GM12878 (cell line): ENCODE data around the gene SAC3D1. TPM values are rescaled to one million over a fixed set of nuclear protein-coding genes. Genes with fewer than 3 reads are reported as not detected.
A peak's percentile ranks its signal among the peaks of the same experiment; 100 is the strongest.

ENCODE experiments used
- BHLHE40 ChIP-seq, 2 experiments: fragments of 450-650 bp in 1 of 2; IDR thresholded peaks; 2 replicates each; pipeline ENCODE4 v1.6.1; 2011 to 2017; ENCODE audit warnings: low read depth in 2 of 2, borderline replicate concordance in 1 of 2, improper control_type of control experiment in 1 of 2, low read length in 1 of 2, mild to moderate bottlenecking in 1 of 2
- CEBPZ ChIP-seq: fragments of 150-350 bp; IDR thresholded peaks from 2 replicates; pipeline ENCODE4 v1.6.1; 2016; ENCODE audit warnings: low read depth, low read length
- CREB1 ChIP-seq: IDR thresholded peaks from 2 replicates; pipeline ENCODE4 v1.6.1; 2012; ENCODE audit warnings: low read depth, mild to moderate bottlenecking, inconsistent platforms
- CTCF ChIP-seq, 3 experiments: IDR thresholded peaks in 2 of 3; conservative IDR thresholded peaks in 1 of 3; 2 replicates each; pipeline ENCODE4 v1.5.1; 2011; ENCODE audit warnings: low read depth in 3 of 3, low read length in 3 of 3, mild to moderate bottlenecking in 3 of 3, control low read depth in 2 of 3, moderate library complexity in 2 of 3, inconsistent platforms in 1 of 3, mixed read lengths in 1 of 3; ENCODE audit not compliant: control insufficient read depth in 2 of 3, insufficient read depth in 1 of 3; ENCODE audit errors: extremely low read depth in 1 of 3
- FOXM1 ChIP-seq: IDR thresholded peaks from 2 replicates; pipeline ENCODE4 v1.6.1; 2012; ENCODE audit warnings: low read depth, mild to moderate bottlenecking, inconsistent platforms, low read length, moderate library complexity
- HDAC6 ChIP-seq: fragments of 200-600 bp; sonication (generic); IDR thresholded peaks from one replicate; pipeline ENCODE4 v1.8.0; 2017; ENCODE audit warnings: antibody characterized with exemption; ENCODE audit not compliant: unreplicated experiment
- IKZF1 ChIP-seq: fragments of 450-650 bp; conservative IDR thresholded peaks from 2 replicates; pipeline ENCODE4 v1.6.1; 2017; ENCODE audit warnings: antibody characterized with exemption, mild to moderate bottlenecking
- KLF5 ChIP-seq: fragments of 450-650 bp; IDR thresholded peaks from 2 replicates; pipeline ENCODE4 v1.6.1; 2014; ENCODE audit warnings: mild to moderate bottlenecking; ENCODE audit not compliant: partially characterized antibody
- MEF2B ChIP-seq: fragments of 450-650 bp; IDR thresholded peaks from 2 replicates; pipeline ENCODE4 v1.6.1; 2018; ENCODE audit warnings: mild to moderate bottlenecking, moderate library complexity; ENCODE audit not compliant: partially characterized antibody, poor library complexity, severe bottlenecking
- TCF3 ChIP-seq: IDR thresholded peaks from 2 replicates; pipeline ENCODE4 v1.6.1; 2012; ENCODE audit warnings: low read depth, mild to moderate bottlenecking, low read length, borderline replicate concordance; ENCODE audit not compliant: insufficient read depth
- ZNF592 ChIP-seq: fragments of 450-650 bp; IDR thresholded peaks from 2 replicates; pipeline ENCODE4 v1.6.1; 2017; ENCODE audit warnings: mild to moderate bottlenecking, moderate library complexity
- polyA plus RNA-seq, 11 experiments: library from polyadenylated mRNA; depleted of rRNA in 4 of 11; unstranded in 6 of 11; stranded (reverse) in 5 of 11; fragments of >200 nt; fragmentation: Nextera tagmentation in 4 of 11; fragmentation: Illumina TruSeq in 1 of 11; extraction: Ambion mirVana in 4 of 11; extraction: Trizol in 1 of 11; gene quantifications; 1 replicate in 1 of 11; 2 replicates in 10 of 11; pipeline versions ENCODE4 v1.2.1 to v1.2.3, GENCODE V29; 2011 to 2016; ENCODE audit warnings: inconsistent platforms in 2 of 11, missing spikeins in 2 of 11, low read depth in 1 of 11
- total RNA-seq, 4 experiments: library from RNA; depleted of rRNA in 3 of 4; stranded (reverse); fragments of >200 nt in 3 of 4; fragmentation: Illumina TruSeq in 1 of 4; extraction: Trizol in 1 of 4; gene quantifications; 2 replicates each; pipeline versions ENCODE4 v1.2.1 to v1.2.3, GENCODE V29; 2013 to 2021
- TF ChIP-seq, protein P1 (sequence below): IDR thresholded peaks from 2 replicates; pipeline ENCODE4 v1.6.1; 2012; ENCODE audit warnings: low read depth, low read length, improper control_type of control experiment
- TF ChIP-seq, protein P2 (sequence below): IDR thresholded peaks from 2 replicates; pipeline ENCODE4 v1.6.1; 2011; ENCODE audit warnings: mild to moderate bottlenecking, low read depth, low read length, moderate library complexity; ENCODE audit not compliant: insufficient replicate concordance

Gene SAC3D1
- total and polyA plus RNA-seq, 10 of the 15 experiments (the other 5 are each of a cell fraction or from before 2014, with no cell fraction given): 0.16 to 44.6 (median 12.1) TPM

- TF ChIP-seq ZNF592 (peak; percentile 92), CREB1 (no peak), IKZF1 (peak; percentile 94), BHLHE40 (IDR thresholded peaks at IDR 0.05; ENCODE audit: borderline replicate concordance in 1 of 2, low read depth in 2 of 2, low read length in 1 of 2) (peak; percentile 99), MEF2B (peak; percentile 74), CTCF (IDR thresholded peaks at IDR 0.05 in 2 of 3, conservative IDR thresholded peaks at IDR 0.05 in 1 of 3; ENCODE audit: control insufficient read depth in 2 of 3, extremely low read depth in 1 of 3, insufficient read depth in 1 of 3, low read depth in 3 of 3, low read length in 3 of 3) (peak; percentile 51 to 77 (median 74); a peak in 5 of 6 replicates), HDAC6 (peak; percentile 7), KLF5 (peak; percentile 94), CEBPZ (no peak), TCF3 (peak; percentile 92; the same call in 1 of the 2 replicates), FOXM1 (no peak; the same call in 1 of the 2 replicates)
- TF ChIP-seq, protein P1, sequence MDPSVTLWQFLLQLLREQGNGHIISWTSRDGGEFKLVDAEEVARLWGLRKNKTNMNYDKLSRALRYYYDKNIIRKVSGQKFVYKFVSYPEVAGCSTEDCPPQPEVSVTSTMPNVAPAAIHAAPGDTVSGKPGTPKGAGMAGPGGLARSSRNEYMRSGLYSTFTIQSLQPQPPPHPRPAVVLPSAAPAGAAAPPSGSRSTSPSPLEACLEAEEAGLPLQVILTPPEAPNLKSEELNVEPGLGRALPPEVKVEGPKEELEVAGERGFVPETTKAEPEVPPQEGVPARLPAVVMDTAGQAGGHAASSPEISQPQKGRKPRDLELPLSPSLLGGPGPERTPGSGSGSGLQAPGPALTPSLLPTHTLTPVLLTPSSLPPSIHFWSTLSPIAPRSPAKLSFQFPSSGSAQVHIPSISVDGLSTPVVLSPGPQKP: no peak; the same call in 1 of the 2 replicates
- TF ChIP-seq, protein P2, sequence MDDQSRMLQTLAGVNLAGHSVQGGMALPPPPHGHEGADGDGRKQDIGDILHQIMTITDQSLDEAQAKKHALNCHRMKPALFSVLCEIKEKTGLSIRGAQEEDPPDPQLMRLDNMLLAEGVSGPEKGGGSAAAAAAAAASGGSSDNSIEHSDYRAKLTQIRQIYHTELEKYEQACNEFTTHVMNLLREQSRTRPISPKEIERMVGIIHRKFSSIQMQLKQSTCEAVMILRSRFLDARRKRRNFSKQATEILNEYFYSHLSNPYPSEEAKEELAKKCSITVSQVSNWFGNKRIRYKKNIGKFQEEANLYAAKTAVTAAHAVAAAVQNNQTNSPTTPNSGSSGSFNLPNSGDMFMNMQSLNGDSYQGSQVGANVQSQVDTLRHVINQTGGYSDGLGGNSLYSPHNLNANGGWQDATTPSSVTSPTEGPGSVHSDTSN: peak; percentile 33
These were observed 26.9 kb upstream of the SAC3D1 start, which contains the start of gene ARL2 (continued) for GRCh38 chr11:65013888-65014725.
